HG03520 (cell line): Measurements from ENCODE around the gene TTYH2.
"Not testable (repeated sequence)": the region's sequence is repeated elsewhere in the genome, so short reads cannot be mapped to it uniquely, and the experiment has no call there.

Experiments
- ATAC-seq: cut with Tn5 transposase; IDR thresholded peaks from one replicate; pipeline ENCODE4 v1.9.1; 2021; ENCODE audit warnings: mild to moderate bottlenecking, moderate library complexity; ENCODE audit not compliant: unreplicated experiment

The TTYH2 gene

GRCh38 chr17:74259667-74260524 is 46.5 kb downstream of the TTYH2 start:
- ATAC-seq = no peak

- ATAC-seq = no peak
These were observed 47.1 kb downstream of the TTYH2 start for GRCh38 chr17:74260525-74260850.

GRCh38 chr17:74262601-74263000 is 49.2 kb downstream of the TTYH2 start:
- ATAC-seq = no peak

- ATAC-seq = not testable (repeated sequence)
These were observed 53.7 kb downstream of the TTYH2 start for GRCh38 chr17:74267054-74267453.

- no peak for ATAC-seq
These were observed 54.2 kb downstream of the TTYH2 start for GRCh38 chr17:74267579-74267978.

GRCh38 chr17:74267987-74268499 is 54.7 kb downstream of the TTYH2 start:
- no peak for ATAC-seq

- ATAC-seq = no peak
These were observed 55.2 kb downstream of the TTYH2 start for GRCh38 chr17:74268558-74268957.

- ATAC-seq = no peak
These were observed 57.0 kb downstream of the TTYH2 start for GRCh38 chr17:74270333-74270732.

GRCh38 chr17:74271281-74271680 is 57.9 kb downstream of the TTYH2 start:
- ATAC-seq = no peak

GRCh38 chr17:74271901-74272561 is 58.7 kb downstream of the TTYH2 start:
- ATAC-seq = no peak

GRCh38 chr17:74272731-74273201 is 59.4 kb downstream of the TTYH2 start:
- no peak for ATAC-seq

- no peak for ATAC-seq
These were observed 60.8 kb downstream of the TTYH2 start, which contains the start of gene DNAI2 for GRCh38 chr17:74274060-74274708. TSS of gene DNAI2 (plus strand) at chr17:74274234. CDS start at chr17:74281818, 7,584 bp downstream.

GRCh38 chr17:74274709-74275340 is 61.5 kb downstream of the TTYH2 start:
- no peak for ATAC-seq

GRCh38 chr17:74276051-74276476 is 62.7 kb downstream of the TTYH2 start:
- no peak for ATAC-seq

- ATAC-seq = no peak
These were observed 63.2 kb downstream of the TTYH2 start for GRCh38 chr17:74276541-74277009.

GRCh38 chr17:74277935-74278334 is 64.6 kb downstream of the TTYH2 start:
- no peak for ATAC-seq

- not testable (repeated sequence) for ATAC-seq
These were observed 66.2 kb downstream of the TTYH2 start for GRCh38 chr17:74279617-74280016.

- no peak for ATAC-seq
These were observed 66.7 kb downstream of the TTYH2 start for GRCh38 chr17:74280093-74280513.

GRCh38 chr17:74281799-74282198 is 68.4 kb downstream of the TTYH2 start:
- no peak for ATAC-seq

GRCh38 chr17:74282274-74282586 is 68.9 kb downstream of the TTYH2 start:
- ATAC-seq = not testable (repeated sequence)
